ENCODE data around the gene BNIP1. TPM values are rescaled to one million over a fixed set of nuclear protein-coding genes. Genes with fewer than 3 reads are reported as not detected.
"Not testable (repeated sequence)": the region's sequence is repeated elsewhere in the genome, so short reads cannot be mapped to it uniquely, and the experiment has no call there.

The BNIP1 gene
- 15.7 TPM for total RNA-seq

- H3K27ac ChIP-seq (ENCODE audit: low read depth, low read length), result peak within 1 kb of the TSS; percentile 83
- H3K4me1 ChIP-seq (ENCODE audit: control insufficient read depth in 3 of 3, insufficient read depth in 3 of 3, low read length in 3 of 3), result peaks cover 5 to 10% (median 5%) of the 10 kb centered on the region in 3 donors
- no peaks in the 10 kb centered on the region for H3K27me3 ChIP-seq (ENCODE audit: control insufficient read depth in 3 of 3, insufficient read depth in 3 of 3, low read length in 3 of 3)
- peak within 1 kb of the TSS; percentile 90 to 97 (median 90) for H3K4me3 ChIP-seq (ENCODE audit: low read length in 3 of 3)
- H3K9ac ChIP-seq (ENCODE audit: low read depth in 1 of 3, low read length in 3 of 3), result peak within 1 kb of the TSS; percentile 85 to 95 (median 88)
- peaks cover 9 to 12% (median 9%) of the 10 kb centered on the region in 3 donors for H3K36me3 ChIP-seq (ENCODE audit: control insufficient read depth in 3 of 3, insufficient read depth in 3 of 3, low read length in 3 of 3)
- no peaks in the 10 kb centered on the region for H3K9me3 ChIP-seq (ENCODE audit: control insufficient read depth in 3 of 3, low read length in 3 of 3)
Observed at GRCh38 chr5:173144200-173145176, at the start of gene BNIP1. Gene BNIP1 (plus strand): TSS chr5:173144531. CDS start chr5:173144546, 15 bp downstream.

DNA sequence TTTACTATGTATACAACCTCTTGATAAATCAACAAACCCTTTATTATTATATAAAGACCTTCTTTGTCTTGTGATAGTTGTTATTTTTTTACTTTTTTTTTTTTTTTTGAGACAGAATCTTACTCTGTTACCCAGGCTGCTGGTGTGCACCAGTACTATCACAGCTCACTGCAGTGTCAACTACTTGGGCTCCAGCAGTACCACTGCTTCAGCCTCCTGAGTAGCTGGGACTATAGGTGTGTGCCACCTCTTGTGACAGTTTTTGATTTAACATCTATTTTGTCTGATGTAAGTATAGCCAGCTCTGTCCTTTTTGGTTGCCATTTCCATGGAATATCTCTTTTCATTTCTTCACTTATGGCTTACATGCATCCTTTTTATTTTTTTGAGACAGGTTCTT is 45.5 kb upstream of the BNIP1 start:
- Histone ChIP-seq H3K36me3 (ENCODE audit: control insufficient read depth in 3 of 3, insufficient read depth in 3 of 3, low read length in 3 of 3) (peaks cover 0 to 4% (median 0%) of the 10 kb centered on the region in 3 donors), H3K27me3 (ENCODE audit: control insufficient read depth in 3 of 3, insufficient read depth in 3 of 3, low read length in 3 of 3) (no peaks in the 10 kb centered on the region), H3K4me3 (ENCODE audit: low read length in 3 of 3) (no peak overlapping the region), H3K4me1 (ENCODE audit: control insufficient read depth in 3 of 3, insufficient read depth in 3 of 3, low read length in 3 of 3) (peaks cover 6 to 9% (median 8%) of the 10 kb centered on the region in 3 donors), H3K9ac (ENCODE audit: low read depth in 1 of 3, low read length in 3 of 3) (no peak overlapping the region), H3K9me3 (ENCODE audit: control insufficient read depth in 3 of 3, low read length in 3 of 3) (no peaks in the 10 kb centered on the region), H3K27ac (ENCODE audit: low read depth, low read length) (no peak overlapping the region)

DNA sequence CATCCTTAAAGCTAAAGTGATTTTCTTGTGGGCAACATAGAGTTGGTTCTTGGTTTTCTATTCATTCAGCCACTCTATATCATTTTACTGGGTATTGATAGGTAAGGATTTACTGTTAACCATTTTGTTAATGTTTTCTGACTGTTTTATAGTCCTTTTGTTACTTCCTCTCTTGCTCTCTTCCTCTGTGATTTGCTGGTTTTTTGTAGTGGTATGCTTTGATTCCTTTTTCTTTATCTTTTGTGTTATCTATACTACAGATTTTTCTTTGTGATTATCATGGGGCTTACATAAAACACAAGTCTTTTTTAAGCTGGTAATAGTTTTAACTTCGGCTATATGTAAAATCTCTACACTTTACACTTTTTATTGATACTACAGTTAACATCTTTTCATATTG is 44.9 kb upstream of the BNIP1 start:
- peaks cover 0 to 8% (median 8%) of the 10 kb centered on the region in 3 donors for H3K4me1 ChIP-seq (ENCODE audit: control insufficient read depth in 3 of 3, insufficient read depth in 3 of 3, low read length in 3 of 3)
- H3K27ac ChIP-seq (ENCODE audit: low read depth, low read length), result no peak overlapping the region
- peaks cover 0 to 4% (median 0%) of the 10 kb centered on the region in 3 donors for H3K36me3 ChIP-seq (ENCODE audit: control insufficient read depth in 3 of 3, insufficient read depth in 3 of 3, low read length in 3 of 3)
- no peak overlapping the region for H3K9ac ChIP-seq (ENCODE audit: low read depth in 1 of 3, low read length in 3 of 3)
- no peaks in the 10 kb centered on the region for H3K9me3 ChIP-seq (ENCODE audit: control insufficient read depth in 3 of 3, low read length in 3 of 3)
- H3K27me3 ChIP-seq (ENCODE audit: control insufficient read depth in 3 of 3, insufficient read depth in 3 of 3, low read length in 3 of 3), result no peaks in the 10 kb centered on the region
- no peak overlapping the region for H3K4me3 ChIP-seq (ENCODE audit: low read length in 3 of 3)

DNA sequence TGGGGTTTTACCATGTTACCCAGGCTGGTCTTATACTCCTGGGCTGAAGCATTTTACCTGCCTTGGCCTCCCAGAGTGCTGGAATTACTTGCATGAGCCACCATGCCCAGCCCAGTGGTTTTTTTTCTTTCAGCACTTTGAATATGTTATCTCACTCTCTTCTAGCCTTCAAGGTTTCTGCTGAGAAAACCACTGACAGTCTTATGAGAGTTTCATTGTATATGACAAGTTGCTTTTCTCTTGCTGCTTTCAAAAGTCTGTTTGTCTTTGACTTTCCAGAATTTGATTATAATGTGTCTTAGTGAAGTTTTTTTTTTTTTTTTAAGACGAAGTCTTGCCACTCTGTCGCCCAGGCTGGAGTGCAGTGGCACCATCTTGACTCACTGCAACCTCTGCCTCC is 43.1 kb upstream of the BNIP1 start:
- Histone ChIP-seq H3K4me1 (ENCODE audit: control insufficient read depth in 3 of 3, insufficient read depth in 3 of 3, low read length in 3 of 3) (peaks cover 0 to 8% (median 8%) of the 10 kb centered on the region in 3 donors), H3K27ac (ENCODE audit: low read depth, low read length) (no peak overlapping the region), H3K9me3 (ENCODE audit: control insufficient read depth in 3 of 3, low read length in 3 of 3) (no peaks in the 10 kb centered on the region), H3K4me3 (ENCODE audit: low read length in 3 of 3) (no peak overlapping the region), H3K36me3 (ENCODE audit: control insufficient read depth in 3 of 3, insufficient read depth in 3 of 3, low read length in 3 of 3) (peaks cover 0 to 4% (median 0%) of the 10 kb centered on the region in 3 donors), H3K9ac (ENCODE audit: low read depth in 1 of 3, low read length in 3 of 3) (no peak overlapping the region), H3K27me3 (ENCODE audit: control insufficient read depth in 3 of 3, insufficient read depth in 3 of 3, low read length in 3 of 3) (no peaks in the 10 kb centered on the region)

- Histone ChIP-seq H3K9me3 (ENCODE audit: control insufficient read depth in 3 of 3, low read length in 3 of 3) (no peaks in the 10 kb centered on the region), H3K4me1 (ENCODE audit: control insufficient read depth in 3 of 3, insufficient read depth in 3 of 3, low read length in 3 of 3) (no peaks in the 10 kb centered on the region), H3K36me3 (ENCODE audit: control insufficient read depth in 3 of 3, insufficient read depth in 3 of 3, low read length in 3 of 3) (peaks cover 0 to 4% (median 0%) of the 10 kb centered on the region in 3 donors), H3K27me3 (ENCODE audit: control insufficient read depth in 3 of 3, insufficient read depth in 3 of 3, low read length in 3 of 3) (no peaks in the 10 kb centered on the region), H3K4me3 (ENCODE audit: low read length in 3 of 3) (no peak overlapping the region), H3K9ac (ENCODE audit: low read depth in 1 of 3, low read length in 3 of 3) (no peak overlapping the region), H3K27ac (ENCODE audit: low read depth, low read length) (no peak overlapping the region)
Observed at GRCh38 chr5:173103411-173103810, 40.9 kb upstream of the BNIP1 start.

- Histone ChIP-seq H3K4me3 (ENCODE audit: low read length in 3 of 3) (no peak overlapping the region), H3K4me1 (ENCODE audit: control insufficient read depth in 3 of 3, insufficient read depth in 3 of 3, low read length in 3 of 3) (no peaks in the 10 kb centered on the region), H3K9me3 (ENCODE audit: control insufficient read depth in 3 of 3, low read length in 3 of 3) (no peaks in the 10 kb centered on the region), H3K27ac (ENCODE audit: low read depth, low read length) (no peak overlapping the region), H3K9ac (ENCODE audit: low read depth in 1 of 3, low read length in 3 of 3) (no peak overlapping the region), H3K27me3 (ENCODE audit: control insufficient read depth in 3 of 3, insufficient read depth in 3 of 3, low read length in 3 of 3) (no peaks in the 10 kb centered on the region), H3K36me3 (ENCODE audit: control insufficient read depth in 3 of 3, insufficient read depth in 3 of 3, low read length in 3 of 3) (peaks cover 15 to 44% (median 25%) of the 10 kb centered on the region in 3 donors)
Observed at GRCh38 chr5:173108914-173109313, 35.4 kb upstream of the BNIP1 start.

DNA sequence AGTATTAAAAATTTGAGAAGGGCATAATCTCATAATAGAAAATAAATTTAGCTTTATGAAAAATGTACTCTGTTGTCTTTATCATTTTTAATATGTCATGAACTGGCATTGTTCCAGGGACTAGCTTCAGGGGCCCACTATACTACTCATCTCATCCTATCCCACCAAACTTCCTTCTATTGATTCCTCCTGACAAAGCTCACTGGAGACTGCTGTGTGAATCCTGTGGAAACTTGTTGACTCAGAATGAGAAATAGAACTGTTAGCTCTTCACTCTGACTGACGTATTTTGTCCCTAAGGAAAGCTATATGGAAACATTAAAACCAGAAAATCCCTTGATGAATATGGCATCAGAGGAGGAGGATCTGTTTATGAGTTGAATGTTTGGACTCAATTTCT is 29.8 kb upstream of the BNIP1 start:
- no peak overlapping the region for H3K9ac ChIP-seq (ENCODE audit: low read depth in 1 of 3, low read length in 3 of 3)
- peaks cover 18 to 36% (median 27%) of the 10 kb centered on the region in 3 donors for H3K36me3 ChIP-seq (ENCODE audit: control insufficient read depth in 3 of 3, insufficient read depth in 3 of 3, low read length in 3 of 3)
- no peaks in the 10 kb centered on the region for H3K4me1 ChIP-seq (ENCODE audit: control insufficient read depth in 3 of 3, insufficient read depth in 3 of 3, low read length in 3 of 3)
- H3K27ac ChIP-seq (ENCODE audit: low read depth, low read length), result no peak overlapping the region
- H3K4me3 ChIP-seq (ENCODE audit: low read length in 3 of 3), result no peak overlapping the region
- no peaks in the 10 kb centered on the region for H3K27me3 ChIP-seq (ENCODE audit: control insufficient read depth in 3 of 3, insufficient read depth in 3 of 3, low read length in 3 of 3)
- no peaks in the 10 kb centered on the region for H3K9me3 ChIP-seq (ENCODE audit: control insufficient read depth in 3 of 3, low read length in 3 of 3)

- no peaks in the 10 kb centered on the region for H3K27me3 ChIP-seq (ENCODE audit: control insufficient read depth in 3 of 3, insufficient read depth in 3 of 3, low read length in 3 of 3)
- peaks cover 3 to 19% (median 9%) of the 10 kb centered on the region in 3 donors for H3K36me3 ChIP-seq (ENCODE audit: control insufficient read depth in 3 of 3, insufficient read depth in 3 of 3, low read length in 3 of 3)
Observed at GRCh38 chr5:173119719-173120118, 24.6 kb upstream of the BNIP1 start.

DNA sequence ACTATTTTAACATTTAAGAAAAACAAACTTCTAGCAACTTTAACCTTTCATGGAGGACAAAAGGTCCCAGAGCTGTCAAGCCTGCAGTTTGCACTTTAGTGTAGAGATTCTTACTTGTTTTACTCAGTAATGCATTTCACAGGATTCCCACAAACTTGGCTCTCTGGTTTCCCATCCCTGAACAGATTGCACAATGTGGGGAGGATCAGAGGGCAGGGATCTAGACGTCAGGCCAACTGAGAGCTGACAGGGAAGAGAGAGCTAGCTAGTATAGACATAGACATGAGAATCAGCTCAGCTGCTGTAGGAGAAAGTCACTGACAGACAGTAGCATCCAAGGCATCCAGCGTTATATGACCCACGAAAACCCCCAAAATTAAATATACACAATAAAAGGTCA is 20.9 kb upstream of the BNIP1 start:
- Histone ChIP-seq H3K4me1 (ENCODE audit: control insufficient read depth in 3 of 3, insufficient read depth in 3 of 3, low read length in 3 of 3) (no peaks in the 10 kb centered on the region), H3K27me3 (ENCODE audit: control insufficient read depth in 3 of 3, insufficient read depth in 3 of 3, low read length in 3 of 3) (no peaks in the 10 kb centered on the region), H3K9ac (ENCODE audit: low read depth in 1 of 3, low read length in 3 of 3) (no peak overlapping the region), H3K9me3 (ENCODE audit: control insufficient read depth in 3 of 3, low read length in 3 of 3) (no peaks in the 10 kb centered on the region), H3K36me3 (ENCODE audit: control insufficient read depth in 3 of 3, insufficient read depth in 3 of 3, low read length in 3 of 3) (peaks cover 7 to 21% (median 12%) of the 10 kb centered on the region in 3 donors), H3K27ac (ENCODE audit: low read depth, low read length) (no peak overlapping the region), H3K4me3 (ENCODE audit: low read length in 3 of 3) (no peak overlapping the region)

More at GRCh38 chr5:173119719-173120118, 24.6 kb upstream of the BNIP1 start:
- Histone ChIP-seq H3K9me3 (ENCODE audit: control insufficient read depth in 3 of 3, low read length in 3 of 3) (no peaks in the 10 kb centered on the region), H3K4me3 (ENCODE audit: low read length in 3 of 3) (no peak overlapping the region), H3K27ac (ENCODE audit: low read depth, low read length) (no peak overlapping the region), H3K4me1 (ENCODE audit: control insufficient read depth in 3 of 3, insufficient read depth in 3 of 3, low read length in 3 of 3) (no peaks in the 10 kb centered on the region), H3K9ac (ENCODE audit: low read depth in 1 of 3, low read length in 3 of 3) (no peak overlapping the region)

DNA sequence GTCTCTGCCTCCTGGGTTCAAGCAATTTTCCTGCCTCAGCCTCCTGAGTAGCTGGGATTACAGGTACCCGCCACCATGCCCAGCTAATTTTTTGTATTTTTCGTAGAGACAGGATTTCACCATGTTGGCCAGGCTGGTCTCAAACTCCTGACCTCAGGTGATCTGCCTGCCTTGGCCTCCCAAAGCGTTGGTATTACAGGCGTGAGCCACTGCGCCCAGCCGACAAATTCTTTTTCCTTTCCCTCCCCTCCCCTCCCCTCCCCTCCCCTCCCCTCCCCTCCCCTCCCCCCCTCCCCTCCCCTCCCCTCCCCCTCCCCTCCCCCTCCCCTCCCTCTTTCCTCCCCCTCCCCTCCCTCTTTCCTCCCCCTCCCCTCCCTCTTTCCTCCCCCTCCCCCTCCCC is 12.2 kb upstream of the BNIP1 start:
- peaks cover 0 to 16% (median 8%) of the 10 kb centered on the region in 3 donors for H3K36me3 ChIP-seq (ENCODE audit: control insufficient read depth in 3 of 3, insufficient read depth in 3 of 3, low read length in 3 of 3)
- not testable (repeated sequence) for H3K9ac ChIP-seq (ENCODE audit: low read depth in 1 of 3, low read length in 3 of 3); H3K9me3 ChIP-seq (ENCODE audit: control insufficient read depth in 3 of 3, low read length in 3 of 3); H3K27ac ChIP-seq (ENCODE audit: low read depth, low read length); H3K27me3 ChIP-seq (ENCODE audit: control insufficient read depth in 3 of 3, insufficient read depth in 3 of 3, low read length in 3 of 3); H3K4me1 ChIP-seq (ENCODE audit: control insufficient read depth in 3 of 3, insufficient read depth in 3 of 3, low read length in 3 of 3); H3K4me3 ChIP-seq (ENCODE audit: low read length in 3 of 3)

Measured in skeletal muscle tissue (tissue), 4 donors.